ENCODE measurements around the gene NFATC2IP. TPM values are rescaled to one million over a fixed set of nuclear protein-coding genes. Genes with fewer than 3 reads are reported as not detected.
A peak's percentile ranks its signal among the peaks of the same experiment; 100 is the strongest.

The NFATC2IP gene
- total and polyA plus RNA-seq, 2 of the 8 experiments (the other 6 are each of a cell fraction or from before 2014, with no cell fraction given), result 54.4 to 71.5 TPM

DNA sequence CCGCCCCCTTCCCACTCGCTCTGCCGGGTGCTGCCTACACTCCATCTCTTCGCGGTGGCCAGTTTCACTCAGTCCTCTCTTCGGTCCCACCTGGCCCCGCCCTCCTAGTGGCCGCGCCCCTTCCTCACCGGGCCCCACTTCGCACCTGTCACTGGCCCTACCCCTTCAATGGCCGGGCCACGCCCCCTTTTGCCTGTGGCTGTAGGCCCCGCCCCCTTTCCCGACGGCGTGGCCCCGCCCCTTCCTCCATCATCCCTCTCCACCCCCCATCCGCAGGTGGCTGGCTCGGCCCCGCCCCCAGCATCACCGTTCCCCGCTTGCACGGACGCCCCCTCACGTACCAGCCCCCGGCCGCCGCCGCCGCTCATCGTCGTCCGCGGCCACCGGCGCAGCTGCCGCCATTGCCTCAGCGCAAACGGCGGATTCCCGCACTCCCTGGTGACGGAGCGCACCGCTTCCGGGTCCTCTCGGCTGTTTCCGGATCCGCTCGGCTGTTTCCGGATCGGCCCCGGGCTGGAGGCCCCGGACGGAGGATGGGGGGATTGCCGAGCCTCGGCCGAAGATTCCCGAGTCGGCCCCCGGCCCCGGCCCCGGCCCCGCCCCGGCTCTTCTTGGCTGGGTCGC is 25.9 kb upstream of the NFATC2IP start, which contains the start of gene RABEP2:
TSS of gene RABEP2 (minus strand) at position 477 of the 624 bp plus-strand sequence. CDS start at position 402, 75 bp downstream.
- H2BK20ac ChIP-seq (ENCODE audit: low read length), result no peak within 1 kb of the TSS
- peak within 1 kb of the TSS; percentile 59 for H3K4ac ChIP-seq (replicated peaks; ENCODE audit: insufficient read length, low read depth, low read length)
- H4K91ac ChIP-seq (replicated peaks; ENCODE audit: insufficient read length, low read length), result peak within 1 kb of the TSS; percentile 65
- peak within 1 kb of the TSS; percentile 71 for H2AFZ ChIP-seq (ENCODE audit: low read length)
- H2BK12ac ChIP-seq (ENCODE audit: low read depth, low read length), result no peak within 1 kb of the TSS; the same call in 1 of the 2 replicates
- no peak within 1 kb of the TSS for H2AK5ac ChIP-seq (ENCODE audit: low read depth, low read length)
- H4K5ac ChIP-seq (ENCODE audit: insufficient read length, low read depth, low read length), result peak within 1 kb of the TSS; percentile 82
- POLR2A ChIA-PET (ENCODE audit: partially characterized antibody), result interaction anchor here (0.6 to 3.8 kb wide), 13 partner anchors 8 to 62 kb away, joined by 3 to 23 read pairs (median 4); partner anchors contain the start of genes ATP2A1, CD19 and SH2B1
- peak within 1 kb of the TSS; percentile 74 to 84 (median 79) for H3K4me3 ChIP-seq (ENCODE audit: extremely low read depth in 1 of 4, insufficient read depth in 2 of 4, low read depth in 3 of 4, low read length in 4 of 4)
- no peak within 1 kb of the TSS for H2BK120ac ChIP-seq (replicated peaks; ENCODE audit: low read depth, low read length)
- peak within 1 kb of the TSS; percentile 86 to 91 (median 88) for H3K9ac ChIP-seq (replicated peaks in 1 of 4; ENCODE audit: extremely low read depth in 1 of 4, low read depth in 3 of 4, low read length in 3 of 4)
- no peak within 1 kb of the TSS for H3K23ac ChIP-seq (ENCODE audit: insufficient read length)
- FAIRE-seq (no peak), DNase-seq (ENCODE audit: low read depth in 1 of 2, low spot score in 2 of 2) (peak; percentile 95 to 100)
- H3K4me2 ChIP-seq (ENCODE audit: insufficient read depth in 1 of 2, low read depth in 2 of 2, low read length in 2 of 2), result peak within 1 kb of the TSS; percentile 80 to 96
- peak within 1 kb of the TSS; percentile 92 for H4K8ac ChIP-seq (ENCODE audit: extremely low read depth, insufficient read depth, low read length)
- 2% methylated on average over 35 of the region's 66 CpGs; no CpG with 5 or more reads in 1 of the 2 experiments for WGBS, 2 experiments (ENCODE audit: extremely low coverage in 1 of 2, insufficient coverage in 1 of 2, insufficient read length in 1 of 2, insufficient replicate concordance in 2 of 2, low coverage in 1 of 2, low lambda C conversion rate in 2 of 2, missing lambda C conversion rate in 1 of 2)
- H3K27ac ChIP-seq (ENCODE audit: low read depth, low read length), result peak within 1 kb of the TSS; percentile 90
- H3K79me1 ChIP-seq (ENCODE audit: low read depth, low read length), result no peaks in the 10 kb centered on the region
- peak within 1 kb of the TSS; percentile 69 for H3K56ac ChIP-seq (replicated peaks; ENCODE audit: insufficient read length, low read depth, low read length)
- H3K36me3 ChIP-seq (ENCODE audit: control insufficient read depth in 2 of 4, insufficient read depth in 4 of 4, low read length in 3 of 4), result no peaks in the 10 kb centered on the region; a peak in 2 of 8 replicates
- no peaks in the 10 kb centered on the region for H3K9me3 ChIP-seq (ENCODE audit: insufficient read depth in 2 of 2, low read depth in 1 of 2, low read length in 1 of 2)
- peak within 1 kb of the TSS; percentile 98; the same call in 1 of the 2 replicates for H2BK15ac ChIP-seq (ENCODE audit: low read length)
- H3K14ac ChIP-seq (ENCODE audit: insufficient read length), result no peak within 1 kb of the TSS
- H3K23me2 ChIP-seq (ENCODE audit: low read depth, low read length), result peaks cover 13% of the 10 kb centered on the region
- H3K4me1 ChIP-seq (replicated peaks in 1 of 4; ENCODE audit: control insufficient read depth in 3 of 4, insufficient read depth in 4 of 4, low read length in 3 of 4), result peaks cover 0 to 6% (median 0%) of the 10 kb centered on the region in 4 experiments; a peak in 3 of 7 replicates
- peak within 1 kb of the TSS; percentile 96 for H3K18ac ChIP-seq (ENCODE audit: extremely low read depth, low read length)
- no peaks in the 10 kb centered on the region for H3K27me3 ChIP-seq (replicated peaks in 1 of 4; ENCODE audit: control insufficient read depth in 3 of 4, extremely low read depth in 1 of 4, insufficient read depth in 3 of 4, low read length in 3 of 4)
- no peaks in the 10 kb centered on the region for H3K79me2 ChIP-seq (ENCODE audit: control insufficient read depth in 1 of 2, insufficient read depth in 2 of 2, low read length in 2 of 2)
- CTCF ChIA-PET (ENCODE audit: partially characterized antibody), result interaction anchor here (1.1 to 3.9 kb wide), 8 partner anchors 8 to 78 kb away, joined by 3 to 31 read pairs (median 6); no protein-coding TSS in a partner anchor
- peak within 1 kb of the TSS; percentile 95 for H2BK5ac ChIP-seq (ENCODE audit: low read depth, low read length)
- H4K20me1 ChIP-seq (replicated peaks in 1 of 2; ENCODE audit: control insufficient read depth in 1 of 2, insufficient read depth in 2 of 2, low read length in 2 of 2), result no peaks in the 10 kb centered on the region
- TF ChIP-seq RXRA (IDR thresholded peaks at IDR 0.05; ENCODE audit: insufficient read depth, low read depth, low read length) (no peak), TAF1 (IDR thresholded peaks at IDR 0.05; ENCODE audit: low read depth, low read length) (peak; percentile 5; the same call in 1 of the 2 replicates), CTBP2 (IDR thresholded peaks at IDR 0.05; ENCODE audit: borderline replicate concordance, insufficient read depth, insufficient read length, low read length) (no peak), HDAC2 (IDR thresholded peaks at IDR 0.05; ENCODE audit: borderline replicate concordance in 1 of 2, low read depth in 2 of 2, low read length in 2 of 2) (no peak), RFX5 (IDR thresholded peaks at IDR 0.05; ENCODE audit: borderline replicate concordance, low read depth, low read length) (no peak), JUN (IDR thresholded peaks at IDR 0.05; ENCODE audit: low read depth, low read length) (no peak), JUND (IDR thresholded peaks at IDR 0.05; ENCODE audit: low read length) (no peak), CBX8 (IDR thresholded peaks at IDR 0.05; ENCODE audit: borderline replicate concordance, low read depth, low read length) (no peak), SIX5 (IDR thresholded peaks at IDR 0.05; ENCODE audit: low read depth, low read length) (no peak)
- TF ChIP-seq, protein P1, sequence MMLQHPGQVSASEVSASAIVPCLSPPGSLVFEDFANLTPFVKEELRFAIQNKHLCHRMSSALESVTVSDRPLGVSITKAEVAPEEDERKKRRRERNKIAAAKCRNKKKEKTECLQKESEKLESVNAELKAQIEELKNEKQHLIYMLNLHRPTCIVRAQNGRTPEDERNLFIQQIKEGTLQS (IDR thresholded peaks at IDR 0.05; ENCODE audit: insufficient read depth, low read depth, low read length), result no peak
- TF ChIP-seq, protein P2, sequence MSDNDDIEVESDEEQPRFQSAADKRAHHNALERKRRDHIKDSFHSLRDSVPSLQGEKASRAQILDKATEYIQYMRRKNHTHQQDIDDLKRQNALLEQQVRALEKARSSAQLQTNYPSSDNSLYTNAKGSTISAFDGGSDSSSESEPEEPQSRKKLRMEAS (IDR thresholded peaks at IDR 0.05), result peak; percentile 35

All from H1 (cell line).